Stimulated activated naive B cell treated with anti-CD40 and anti-IgM and Interleukin-4, amounts not matched to agents 10 μg/mL and 1 μg/mL and 100 μg/mL, for 72 hours (primary cell): Measurements from ENCODE around the gene TENM4.

Experiments used
- ATAC-seq, 2 donors: fragments of 150-1000 bp; cut with Tn5 transposase; replicated peaks; 2 replicates each; pipeline ENCODE4 v1.10.0; 2021; ENCODE audit warnings: moderate library complexity in 1 of 2
- DNase-seq: peaks from one replicate; pipeline ENCODE4 v3.0.0; 2021
- H3K27ac Mint-ChIP-seq: one replicate; pipeline ENCODE4 v1.8.0; 2022; ENCODE audit warnings: mild to moderate bottlenecking, mixed read lengths
- H3K27me3 Mint-ChIP-seq, 2 donors: one replicate each; pipeline ENCODE4 v1.8.0; 2022; ENCODE audit warnings: mixed read lengths in 2 of 2
- H3K36me3 Mint-ChIP-seq, 2 donors: one replicate each; pipeline ENCODE4 v1.8.0; 2022; ENCODE audit warnings: mixed read lengths in 2 of 2, mild to moderate bottlenecking in 1 of 2
- H3K4me1 Mint-ChIP-seq, 2 donors: one replicate each; pipeline ENCODE4 v1.8.0; 2022; ENCODE audit warnings: mixed read lengths in 2 of 2, mild to moderate bottlenecking in 1 of 2
- H3K4me3 Mint-ChIP-seq, 2 donors: one replicate each; pipeline ENCODE4 v1.8.0; 2022; ENCODE audit warnings: mild to moderate bottlenecking in 2 of 2, mixed read lengths in 2 of 2, moderate library complexity in 1 of 2
- H3K9me3 Mint-ChIP-seq, 2 donors: one replicate each; pipeline ENCODE4 v1.8.0; 2022; ENCODE audit warnings: mixed read lengths in 2 of 2, mild to moderate bottlenecking in 1 of 2

TENM4 gene

DNA sequence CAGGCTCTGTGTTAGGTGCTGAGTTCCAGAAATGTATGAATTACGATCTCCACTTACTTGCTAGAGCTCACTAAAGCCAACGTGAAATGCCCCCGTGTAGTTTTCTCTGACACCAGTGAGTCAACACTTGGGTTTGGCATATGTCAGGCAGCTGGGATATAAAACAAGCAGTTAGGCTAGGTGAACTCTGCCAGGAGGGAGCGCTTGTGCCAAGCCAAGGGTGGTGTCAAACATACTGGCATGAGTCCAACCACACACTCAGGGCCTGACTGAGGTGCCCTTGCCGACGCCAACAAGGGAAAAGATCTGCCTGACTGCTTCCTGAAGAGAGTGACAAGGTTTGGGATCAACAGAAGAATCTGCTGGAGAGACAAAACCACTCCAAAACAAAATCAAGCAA is 698.4 kb downstream of the TENM4 start:
- Mint-ChIP-seq H3K9me3 (no peaks in the 10 kb centered on the region), H3K36me3 (no peaks in the 10 kb centered on the region), H3K27me3 (peaks cover 0 to 10% of the 10 kb centered on the region in 2 donors), H3K4me1 (no peaks in the 10 kb centered on the region), H3K27ac (no peak overlapping the region), H3K4me3 (no peak overlapping the region)
- ATAC-seq (no peak), DNase-seq (no peak)

DNA sequence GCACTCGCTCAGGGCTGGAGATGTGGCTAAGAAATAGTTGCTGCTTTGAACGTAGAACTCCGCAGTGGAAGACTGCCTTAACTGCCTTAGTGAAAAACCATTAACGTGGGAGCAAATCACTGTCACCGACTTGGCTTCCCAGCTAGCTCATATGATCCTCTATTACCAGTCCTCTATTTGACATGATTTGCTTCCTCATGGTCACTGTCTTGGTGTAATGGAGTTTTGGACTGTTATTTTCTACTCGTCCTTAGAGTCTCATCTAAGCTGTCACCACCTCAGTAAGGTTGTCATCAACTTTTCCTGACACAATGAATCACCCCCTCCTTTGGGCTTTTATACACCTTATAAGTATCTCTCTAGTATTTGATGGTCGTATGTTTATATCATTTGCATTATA is 699.1 kb downstream of the TENM4 start:
- ATAC-seq (no peak), DNase-seq (no peak)
- Mint-ChIP-seq H3K4me3 (no peak overlapping the region), H3K4me1 (no peaks in the 10 kb centered on the region), H3K27ac (no peak overlapping the region), H3K36me3 (no peaks in the 10 kb centered on the region), H3K9me3 (no peaks in the 10 kb centered on the region), H3K27me3 (peaks cover 0 to 16% of the 10 kb centered on the region in 2 donors)

DNA sequence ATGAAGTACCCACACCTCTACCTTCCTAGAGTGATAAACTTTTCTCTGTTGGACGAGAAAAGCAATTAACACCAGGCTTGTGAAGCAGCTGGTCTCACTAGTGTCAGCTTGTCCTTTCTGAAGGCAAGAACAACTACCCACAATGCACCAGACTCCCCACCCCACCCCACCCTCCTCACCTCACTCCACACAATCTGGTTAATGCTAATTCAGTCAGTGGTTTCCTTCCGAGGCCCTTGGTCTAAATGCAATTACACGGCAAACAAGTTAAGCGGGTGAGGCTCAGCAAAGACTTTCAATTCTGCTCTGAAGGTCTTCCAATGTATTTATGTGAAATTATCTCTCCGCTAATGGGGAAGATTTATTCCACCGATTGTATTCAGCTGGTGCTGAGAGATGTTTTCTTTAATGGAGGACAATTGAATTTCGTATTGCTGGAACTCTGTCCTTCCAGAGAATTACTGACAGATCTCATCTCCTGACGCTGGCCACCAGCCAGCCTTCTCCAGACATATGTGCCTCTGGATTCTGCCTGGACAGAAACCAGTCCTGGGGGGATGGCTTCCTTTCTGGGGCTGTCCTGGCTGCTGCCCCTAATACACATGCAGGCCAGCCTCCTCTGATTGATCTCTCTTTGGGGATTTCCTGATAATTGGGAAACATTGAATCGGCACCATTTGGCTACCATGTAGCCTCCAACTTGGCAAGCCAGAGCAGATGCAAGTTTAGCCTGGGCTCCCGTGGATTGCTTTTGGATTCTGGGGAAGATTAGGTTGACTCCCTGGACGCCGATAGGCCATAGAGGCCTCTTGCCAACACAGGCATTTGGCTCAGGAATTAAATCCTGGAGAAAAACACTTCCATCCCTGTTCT is 700.4 kb downstream of the TENM4 start:
- DNase-seq: no peak
- ATAC-seq: no peak
- H3K4me1 Mint-ChIP-seq: no peaks in the 10 kb centered on the region
- no peaks in the 10 kb centered on the region for H3K9me3 Mint-ChIP-seq
- H3K27ac Mint-ChIP-seq: no peak overlapping the region
- no peak overlapping the region for H3K4me3 Mint-ChIP-seq
- no peaks in the 10 kb centered on the region for H3K36me3 Mint-ChIP-seq
- peaks cover 0 to 18% of the 10 kb centered on the region in 2 donors for H3K27me3 Mint-ChIP-seq

DNA sequence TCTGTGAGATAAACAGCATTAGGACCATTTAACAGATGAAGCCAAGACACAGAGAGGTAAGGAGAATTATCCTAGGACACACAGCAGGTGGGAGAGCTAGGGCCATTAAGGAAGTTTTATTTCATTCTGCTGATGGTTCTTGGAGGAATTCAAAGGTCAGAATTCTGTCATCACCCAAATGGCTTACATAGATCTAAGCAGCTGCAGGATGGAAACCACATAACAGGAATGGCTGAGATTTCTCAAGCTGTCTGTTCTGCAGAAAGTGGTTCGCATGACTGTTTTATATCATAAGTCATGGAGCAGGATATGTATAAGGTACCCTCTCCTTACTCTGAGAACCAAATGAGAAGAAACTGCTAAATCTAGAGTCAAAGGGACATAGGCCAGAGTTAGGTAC is 702.9 kb downstream of the TENM4 start:
- Mint-ChIP-seq H3K27me3 (peaks cover 0 to 18% of the 10 kb centered on the region in 2 donors), H3K27ac (no peak overlapping the region), H3K4me3 (no peak overlapping the region), H3K9me3 (no peaks in the 10 kb centered on the region), H3K4me1 (no peaks in the 10 kb centered on the region), H3K36me3 (no peaks in the 10 kb centered on the region)
- ATAC-seq: no peak
- DNase-seq: no peak

DNA sequence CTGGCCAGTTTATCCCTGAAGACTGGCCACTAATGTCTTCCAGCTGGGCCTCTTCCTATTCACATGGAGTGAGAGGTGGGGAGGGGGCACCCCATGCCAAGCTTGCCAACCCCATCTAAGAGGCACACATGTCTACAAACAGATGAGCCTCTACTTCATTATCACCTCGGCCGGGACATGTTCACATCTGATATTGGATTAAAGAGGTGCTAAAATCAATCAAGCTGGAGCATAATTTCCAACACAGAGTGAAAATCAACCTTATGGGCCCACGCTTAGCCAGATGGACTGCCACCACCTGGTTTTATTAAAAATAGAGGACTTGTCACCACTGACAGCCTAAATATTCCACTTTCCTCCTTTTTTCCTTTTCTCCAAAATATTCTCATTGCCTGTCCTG is 703.5 kb downstream of the TENM4 start:
- ATAC-seq (no peak), DNase-seq (no peak)
- H3K27me3 Mint-ChIP-seq: peaks cover 0 to 18% of the 10 kb centered on the region in 2 donors
- H3K27ac Mint-ChIP-seq: no peak overlapping the region
- no peak overlapping the region for H3K4me3 Mint-ChIP-seq
- no peaks in the 10 kb centered on the region for H3K9me3 Mint-ChIP-seq
- H3K4me1 Mint-ChIP-seq: no peaks in the 10 kb centered on the region
- no peaks in the 10 kb centered on the region for H3K36me3 Mint-ChIP-seq

DNA sequence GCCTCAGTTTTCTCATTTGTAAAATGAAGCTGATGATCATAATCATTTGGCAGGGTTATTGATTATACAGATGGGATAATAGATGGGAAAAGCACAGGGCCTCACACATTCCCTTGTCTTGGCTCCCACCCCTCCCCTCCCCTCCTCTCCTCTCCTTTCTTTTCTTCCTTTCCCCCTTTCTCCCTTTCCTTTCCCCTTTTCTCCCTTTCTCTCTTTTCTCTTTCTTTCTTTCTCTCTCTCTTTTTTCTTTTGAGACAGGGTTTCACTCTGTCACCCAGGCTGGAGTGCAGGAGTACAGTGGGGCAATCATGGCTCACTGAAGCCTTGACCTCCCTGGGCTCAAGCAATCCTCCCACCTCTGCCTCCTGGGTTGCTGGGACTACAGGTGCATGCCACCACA is 705.1 kb downstream of the TENM4 start:
- Mint-ChIP-seq H3K4me3 (no peak overlapping the region), H3K4me1 (no peaks in the 10 kb centered on the region), H3K27me3 (peaks cover 0 to 18% of the 10 kb centered on the region in 2 donors), H3K9me3 (no peaks in the 10 kb centered on the region), H3K27ac (no peak overlapping the region), H3K36me3 (no peaks in the 10 kb centered on the region)
- DNase-seq (no peak), ATAC-seq (no peak)

DNA sequence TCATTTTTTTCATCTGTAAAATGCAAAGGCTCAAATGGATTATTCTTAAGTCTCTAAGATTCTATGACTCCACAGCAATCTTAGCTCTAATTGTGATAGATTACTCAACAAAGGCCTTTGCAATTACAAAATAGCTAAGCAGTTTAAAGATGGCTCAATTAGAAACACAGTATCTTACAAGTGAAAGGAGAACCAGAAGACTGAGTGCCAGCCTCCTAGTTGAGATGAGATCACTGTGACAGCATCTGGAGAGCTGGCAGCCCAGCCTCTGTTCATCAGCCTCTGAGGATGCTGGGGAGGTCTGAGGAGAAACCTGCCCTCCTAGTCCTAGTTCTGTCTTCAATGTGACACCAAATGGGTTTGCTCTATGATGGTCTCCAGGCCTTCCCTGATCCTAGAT is 707.8 kb downstream of the TENM4 start:
- no peak overlapping the region for H3K27ac Mint-ChIP-seq
- DNase-seq: no peak
- peaks cover 0 to 31% of the 10 kb centered on the region in 2 donors for H3K27me3 Mint-ChIP-seq
- ATAC-seq: no peak
- H3K4me1 Mint-ChIP-seq: no peaks in the 10 kb centered on the region
- no peaks in the 10 kb centered on the region for H3K36me3 Mint-ChIP-seq
- no peaks in the 10 kb centered on the region for H3K9me3 Mint-ChIP-seq
- H3K4me3 Mint-ChIP-seq: no peak overlapping the region

DNA sequence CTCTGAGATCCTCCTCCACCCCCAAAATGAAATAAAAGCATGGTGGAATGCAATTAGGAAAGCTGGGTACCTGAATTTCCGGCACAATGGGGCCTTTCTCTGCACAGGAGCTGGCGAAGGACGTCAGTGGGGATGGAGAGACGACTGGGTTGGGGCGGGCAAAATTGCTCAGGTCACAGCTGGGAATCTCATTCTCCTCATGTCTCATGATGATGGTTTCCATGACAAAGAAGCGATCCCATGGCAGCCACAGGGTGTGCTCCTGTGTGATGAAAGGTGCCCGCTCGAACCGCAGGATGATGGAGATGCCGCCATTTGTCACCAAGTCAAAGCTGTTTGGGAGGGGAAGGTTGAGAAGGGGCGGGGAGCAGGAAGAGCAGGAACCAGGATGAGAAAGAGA is 708.6 kb downstream of the TENM4 start:
- ATAC-seq (no peak), DNase-seq (no peak)
- Mint-ChIP-seq H3K36me3 (no peaks in the 10 kb centered on the region), H3K9me3 (no peaks in the 10 kb centered on the region), H3K27me3 (peaks cover 0 to 30% of the 10 kb centered on the region in 2 donors), H3K4me1 (no peaks in the 10 kb centered on the region), H3K27ac (no peak overlapping the region), H3K4me3 (no peak overlapping the region)

DNA sequence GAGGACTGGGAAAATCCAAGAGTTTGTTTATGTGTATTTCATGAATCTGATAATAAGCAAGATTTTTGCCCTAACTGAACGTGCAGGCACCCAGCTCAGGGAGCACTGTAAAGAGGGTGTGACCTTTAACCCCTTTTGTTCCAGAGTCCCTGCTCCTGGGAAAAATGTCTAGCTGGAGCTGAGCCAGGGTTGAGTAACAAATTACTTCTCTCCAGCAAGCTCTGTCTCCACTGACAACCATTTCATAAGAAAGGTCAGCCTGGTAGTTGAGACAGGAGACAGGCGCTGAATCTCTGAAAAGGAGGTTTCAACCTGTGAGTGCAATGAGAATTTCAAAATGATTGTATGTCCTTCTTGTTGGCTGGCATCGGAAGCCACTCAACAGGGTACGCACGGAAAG is 709.8 kb downstream of the TENM4 start:
- H3K36me3 Mint-ChIP-seq: no peaks in the 10 kb centered on the region
- ATAC-seq: no peak
- no peaks in the 10 kb centered on the region for H3K9me3 Mint-ChIP-seq
- no peak overlapping the region for H3K4me3 Mint-ChIP-seq
- DNase-seq: no peak
- peaks cover 0 to 19% of the 10 kb centered on the region in 2 donors for H3K27me3 Mint-ChIP-seq
- no peaks in the 10 kb centered on the region for H3K4me1 Mint-ChIP-seq
- no peak overlapping the region for H3K27ac Mint-ChIP-seq

DNA sequence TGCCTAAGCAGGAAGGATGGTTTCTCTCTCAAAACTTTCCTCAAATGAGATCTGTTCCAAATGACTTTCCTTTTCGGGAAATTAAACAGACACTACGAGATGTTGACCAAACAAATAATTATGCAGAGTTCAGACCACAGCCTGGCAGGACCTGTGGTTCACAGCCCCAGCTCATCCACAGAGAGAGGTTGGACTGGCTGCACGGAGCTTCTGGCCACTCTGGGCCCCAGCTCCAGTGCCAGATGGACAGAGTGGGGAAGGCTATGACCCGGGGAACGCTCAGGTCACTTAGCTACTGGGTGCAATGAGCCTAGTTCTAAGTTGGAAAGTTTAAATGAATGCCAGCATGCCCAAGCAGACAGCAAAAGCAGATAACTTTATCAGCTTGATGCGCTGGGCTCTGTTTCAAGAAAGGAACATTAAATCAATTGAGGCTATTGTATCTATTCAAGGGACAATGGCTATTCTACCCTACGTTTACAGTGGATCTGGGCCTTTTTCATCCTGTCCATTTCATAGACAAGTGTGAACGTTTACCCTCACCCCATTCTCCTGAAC is 710.5 kb downstream of the TENM4 start:
- H3K36me3 Mint-ChIP-seq: no peaks in the 10 kb centered on the region
- no peaks in the 10 kb centered on the region for H3K9me3 Mint-ChIP-seq
- H3K27ac Mint-ChIP-seq: no peak overlapping the region
- H3K4me1 Mint-ChIP-seq: no peaks in the 10 kb centered on the region
- ATAC-seq: no peak
- H3K4me3 Mint-ChIP-seq: no peak overlapping the region
- peaks cover 3 to 22% of the 10 kb centered on the region in 2 donors for H3K27me3 Mint-ChIP-seq
- DNase-seq: no peak

DNA sequence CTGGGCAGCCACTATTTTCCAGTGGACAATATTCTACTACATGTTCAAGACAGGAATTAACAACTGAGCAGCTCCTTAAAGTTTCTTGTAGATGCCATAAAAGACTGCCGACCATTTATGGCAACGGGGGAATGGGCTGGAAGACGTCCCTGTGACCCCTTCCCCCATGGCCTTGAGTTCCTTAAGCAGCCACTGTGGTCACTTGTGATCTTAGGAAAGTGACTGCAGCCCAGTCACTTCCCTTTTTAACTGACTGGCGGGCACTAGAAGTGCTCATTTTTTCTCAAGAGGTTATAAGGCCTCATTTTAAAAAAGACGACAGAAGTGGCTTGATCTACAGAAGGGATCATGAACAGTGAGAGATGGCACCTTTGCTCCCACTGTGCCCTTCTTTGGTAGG is 713.0 kb downstream of the TENM4 start:
- H3K36me3 Mint-ChIP-seq: no peaks in the 10 kb centered on the region
- no peaks in the 10 kb centered on the region for H3K9me3 Mint-ChIP-seq
- H3K4me3 Mint-ChIP-seq: no peak overlapping the region
- H3K27me3 Mint-ChIP-seq: peaks cover 4 to 30% of the 10 kb centered on the region in 2 donors
- no peak for DNase-seq
- no peak overlapping the region for H3K27ac Mint-ChIP-seq
- no peaks in the 10 kb centered on the region for H3K4me1 Mint-ChIP-seq
- ATAC-seq: no peak

DNA sequence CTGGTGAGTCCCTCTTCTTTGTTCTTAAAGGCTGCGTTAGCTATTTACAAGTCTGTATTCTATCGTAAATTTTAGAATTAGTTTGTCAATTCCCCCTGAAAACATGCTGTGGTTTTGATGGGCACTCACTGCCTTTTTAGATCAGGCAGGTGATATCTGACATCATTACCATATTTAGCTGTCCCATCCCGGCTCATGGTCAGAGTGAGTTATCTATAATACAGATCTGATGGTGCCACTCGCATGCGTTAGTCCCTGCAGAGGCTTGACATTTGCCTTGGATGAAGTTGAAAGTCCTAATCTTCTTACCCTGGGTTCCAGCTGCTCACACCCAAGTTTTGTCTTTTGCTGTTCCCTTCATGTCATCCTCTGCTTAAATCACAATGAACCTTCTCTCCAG is 715.6 kb downstream of the TENM4 start:
- H3K36me3 Mint-ChIP-seq: no peaks in the 10 kb centered on the region
- no peaks in the 10 kb centered on the region for H3K9me3 Mint-ChIP-seq
- no peaks in the 10 kb centered on the region for H3K4me1 Mint-ChIP-seq
- no peak for ATAC-seq
- H3K27ac Mint-ChIP-seq: no peak overlapping the region
- no peak for DNase-seq
- H3K27me3 Mint-ChIP-seq: peaks cover 4 to 35% of the 10 kb centered on the region in 2 donors
- no peak overlapping the region for H3K4me3 Mint-ChIP-seq

DNA sequence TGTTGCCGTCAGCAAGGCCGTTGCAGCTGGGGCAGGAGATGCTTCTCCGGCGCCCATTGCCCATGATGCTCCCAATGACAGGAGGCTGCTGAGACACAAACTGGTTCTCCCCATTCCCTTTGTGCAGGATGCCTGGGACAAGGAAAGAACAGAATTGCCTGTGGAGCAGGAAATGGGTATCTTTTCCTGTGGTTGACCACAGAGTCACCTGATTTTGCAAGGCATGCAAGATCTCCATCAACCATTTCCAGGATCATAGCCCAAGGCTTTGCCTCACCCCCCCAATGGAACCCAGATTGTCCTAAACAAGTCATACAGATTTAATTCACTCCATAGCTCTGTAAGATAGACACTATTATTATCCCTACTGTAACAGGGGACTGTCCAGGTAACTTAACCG is 718.0 kb downstream of the TENM4 start:
- no peak overlapping the region for H3K27ac Mint-ChIP-seq
- peaks cover 4 to 20% of the 10 kb centered on the region in 2 donors for H3K27me3 Mint-ChIP-seq
- ATAC-seq (no peak), DNase-seq (no peak)
- no peaks in the 10 kb centered on the region for H3K4me1 Mint-ChIP-seq
- no peaks in the 10 kb centered on the region for H3K36me3 Mint-ChIP-seq
- H3K4me3 Mint-ChIP-seq: no peak overlapping the region
- H3K9me3 Mint-ChIP-seq: no peaks in the 10 kb centered on the region

DNA sequence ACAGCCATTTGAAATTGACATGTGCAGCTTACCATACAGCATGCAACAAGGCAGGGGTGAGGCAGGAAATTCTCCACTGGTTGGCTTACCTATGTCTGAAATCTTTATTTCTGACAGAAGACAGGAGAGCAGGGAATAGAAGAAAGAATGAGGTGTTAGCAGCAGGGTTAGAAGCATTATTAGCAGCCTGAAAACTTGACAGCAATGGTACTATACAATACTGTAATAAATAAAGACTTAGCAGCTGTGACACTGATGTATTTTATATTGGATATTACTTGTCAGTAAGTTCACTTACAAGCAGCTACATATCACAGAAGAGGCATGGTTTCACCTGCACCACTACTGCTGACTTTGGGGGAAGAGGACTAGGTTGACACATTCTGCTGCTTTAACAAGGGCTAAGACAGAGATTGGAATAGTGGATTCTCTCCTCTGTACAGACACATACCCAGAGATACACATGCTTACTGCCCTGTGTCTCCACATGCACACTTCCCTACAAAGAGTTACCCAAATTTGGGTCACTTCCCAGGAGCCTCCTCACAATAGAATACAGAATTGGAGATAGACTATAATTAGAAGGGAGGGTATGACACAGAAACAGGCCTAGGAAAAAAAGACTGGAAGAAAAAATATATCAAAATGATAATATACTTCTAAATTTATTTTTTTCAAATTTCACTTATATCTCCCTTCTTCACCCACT is 720.4 kb downstream of the TENM4 start:
- H3K27ac Mint-ChIP-seq: no peak overlapping the region
- H3K9me3 Mint-ChIP-seq: no peaks in the 10 kb centered on the region
- peaks cover 2 to 20% of the 10 kb centered on the region in 2 donors for H3K27me3 Mint-ChIP-seq
- H3K4me3 Mint-ChIP-seq: no peak overlapping the region
- H3K4me1 Mint-ChIP-seq: no peaks in the 10 kb centered on the region
- no peak for ATAC-seq
- no peaks in the 10 kb centered on the region for H3K36me3 Mint-ChIP-seq
- DNase-seq: no peak

DNA sequence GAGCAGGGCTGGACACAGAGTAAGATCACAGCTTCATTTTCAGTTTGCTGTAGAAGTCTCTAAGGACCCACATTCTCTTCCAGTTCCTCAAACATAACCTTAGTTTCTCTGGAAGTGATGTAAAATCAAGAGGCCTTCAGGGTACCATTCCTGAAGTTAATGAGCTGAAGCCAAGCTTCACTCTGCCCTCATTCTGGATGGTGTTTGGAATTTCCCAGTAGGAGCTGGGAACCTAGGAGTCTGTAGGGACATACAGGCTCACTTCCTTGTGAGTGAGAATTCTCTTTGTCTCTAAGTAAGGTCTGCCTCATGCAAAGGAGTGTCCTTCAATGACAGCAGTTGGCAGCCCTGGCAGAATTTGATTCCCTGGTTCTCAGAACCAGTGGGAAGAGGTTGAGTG is 723.8 kb downstream of the TENM4 start:
- DNase-seq: no peak
- Mint-ChIP-seq H3K27ac (no peak overlapping the region), H3K4me1 (no peaks in the 10 kb centered on the region), H3K9me3 (peaks cover 0 to under 1% of the 10 kb centered on the region in 2 donors), H3K27me3 (peaks cover 6 to 11% of the 10 kb centered on the region in 2 donors), H3K4me3 (no peak overlapping the region), H3K36me3 (no peaks in the 10 kb centered on the region)
- ATAC-seq: no peak
